Measurements from ENCODE around the gene DCST2.

DCST2 gene

GRCh38 chr1:155033524-155033923, at the start of gene DCST2, which contains the start of gene DCST1:
TSS of gene DCST2 (minus strand) at chr1:155033781. CDS start at chr1:155033701, 80 bp downstream.
TSS of gene DCST1 (plus strand) at chr1:155033824. CDS start at chr1:155034037, 213 bp downstream.
- H3K4me3 ChIP-seq (ENCODE audit: low read depth, low read length) = no peak within 1 kb of the TSS
- no peak for DNase-seq (ENCODE audit: low read depth)
- TF ChIP-seq MYC (IDR thresholded peaks at IDR 0.05; ENCODE audit: low read depth, low read length) = no peak
- TF ChIP-seq, protein P1, sequence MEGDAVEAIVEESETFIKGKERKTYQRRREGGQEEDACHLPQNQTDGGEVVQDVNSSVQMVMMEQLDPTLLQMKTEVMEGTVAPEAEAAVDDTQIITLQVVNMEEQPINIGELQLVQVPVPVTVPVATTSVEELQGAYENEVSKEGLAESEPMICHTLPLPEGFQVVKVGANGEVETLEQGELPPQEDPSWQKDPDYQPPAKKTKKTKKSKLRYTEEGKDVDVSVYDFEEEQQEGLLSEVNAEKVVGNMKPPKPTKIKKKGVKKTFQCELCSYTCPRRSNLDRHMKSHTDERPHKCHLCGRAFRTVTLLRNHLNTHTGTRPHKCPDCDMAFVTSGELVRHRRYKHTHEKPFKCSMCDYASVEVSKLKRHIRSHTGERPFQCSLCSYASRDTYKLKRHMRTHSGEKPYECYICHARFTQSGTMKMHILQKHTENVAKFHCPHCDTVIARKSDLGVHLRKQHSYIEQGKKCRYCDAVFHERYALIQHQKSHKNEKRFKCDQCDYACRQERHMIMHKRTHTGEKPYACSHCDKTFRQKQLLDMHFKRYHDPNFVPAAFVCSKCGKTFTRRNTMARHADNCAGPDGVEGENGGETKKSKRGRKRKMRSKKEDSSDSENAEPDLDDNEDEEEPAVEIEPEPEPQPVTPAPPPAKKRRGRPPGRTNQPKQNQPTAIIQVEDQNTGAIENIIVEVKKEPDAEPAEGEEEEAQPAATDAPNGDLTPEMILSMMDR (IDR thresholded peaks at IDR 0.05; ENCODE audit: low read depth, low read length) = no peak
- TF ChIP-seq POLR2A (IDR thresholded peaks at IDR 0.05; ENCODE audit: extremely low read depth, insufficient read length) = no peak
- TF ChIP-seq, protein P2, sequence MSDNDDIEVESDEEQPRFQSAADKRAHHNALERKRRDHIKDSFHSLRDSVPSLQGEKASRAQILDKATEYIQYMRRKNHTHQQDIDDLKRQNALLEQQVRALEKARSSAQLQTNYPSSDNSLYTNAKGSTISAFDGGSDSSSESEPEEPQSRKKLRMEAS (IDR thresholded peaks at IDR 0.05; ENCODE audit: low read depth, low read length) = no peak

GRCh38 chr1:155083052-155083541, 49.5 kb upstream of the DCST2 start:
- DNase-seq (ENCODE audit: low read depth) = no peak
- no peak for TF ChIP-seq POLR2A (IDR thresholded peaks at IDR 0.05; ENCODE audit: extremely low read depth, insufficient read length)
- TF ChIP-seq, protein P1 (IDR thresholded peaks at IDR 0.05; ENCODE audit: low read depth, low read length) = no peak
- TF ChIP-seq, protein P2 (IDR thresholded peaks at IDR 0.05; ENCODE audit: low read depth, low read length) = no peak
- no peak for TF ChIP-seq MYC (IDR thresholded peaks at IDR 0.05; ENCODE audit: low read depth, low read length)
- H3K4me3 ChIP-seq (ENCODE audit: low read depth, low read length) = no peak overlapping the region

- TF ChIP-seq, protein P1 (IDR thresholded peaks at IDR 0.05; ENCODE audit: low read depth, low read length) = no peak
- TF ChIP-seq MYC (IDR thresholded peaks at IDR 0.05; ENCODE audit: low read depth, low read length) (no peak), POLR2A (IDR thresholded peaks at IDR 0.05; ENCODE audit: extremely low read depth, insufficient read length) (no peak)
- TF ChIP-seq, protein P2 (IDR thresholded peaks at IDR 0.05; ENCODE audit: low read depth, low read length) = no peak
- H3K4me3 ChIP-seq (ENCODE audit: low read depth, low read length) = no peak overlapping the region
- DNase-seq (ENCODE audit: low read depth) = no peak
Measured at GRCh38 chr1:155082301-155083051, 48.9 kb upstream of the DCST2 start.

GRCh38 chr1:155081472-155082300, 48.1 kb upstream of the DCST2 start:
- H3K4me3 ChIP-seq (ENCODE audit: low read depth, low read length) = no peak overlapping the region
- no peak for DNase-seq (ENCODE audit: low read depth)
- TF ChIP-seq, protein P1 (IDR thresholded peaks at IDR 0.05; ENCODE audit: low read depth, low read length) = no peak
- TF ChIP-seq MYC (IDR thresholded peaks at IDR 0.05; ENCODE audit: low read depth, low read length) = no peak
- TF ChIP-seq POLR2A (IDR thresholded peaks at IDR 0.05; ENCODE audit: extremely low read depth, insufficient read length) = no peak
- TF ChIP-seq, protein P2 (IDR thresholded peaks at IDR 0.05; ENCODE audit: low read depth, low read length) = no peak

- DNase-seq (ENCODE audit: low read depth) = peak; percentile 48
- H3K4me3 ChIP-seq (ENCODE audit: low read depth, low read length) = no peak overlapping the region
- TF ChIP-seq, protein P2 (IDR thresholded peaks at IDR 0.05; ENCODE audit: low read depth, low read length) = peak; percentile 81
- TF ChIP-seq POLR2A (IDR thresholded peaks at IDR 0.05; ENCODE audit: extremely low read depth, insufficient read length) = no peak
Measured at GRCh38 chr1:155080312-155081228, 47.0 kb upstream of the DCST2 start.

Measured in NB4 (cell line).